CD4-positive, alpha-beta T cell treated with Interferon alpha-2 for 1 hour (primary cell): ENCODE data around the gene TARDBP.
"Not testable (repeated sequence)": the region's sequence is repeated elsewhere in the genome, so short reads cannot be mapped to it uniquely, and the experiment has no call there.

ENCODE experiments used
- DNase-seq, 2 donors: peaks; one replicate each; pipeline ENCODE4 v3.0.0-alpha.2; 2020 to 2022

The TARDBP gene

DNA sequence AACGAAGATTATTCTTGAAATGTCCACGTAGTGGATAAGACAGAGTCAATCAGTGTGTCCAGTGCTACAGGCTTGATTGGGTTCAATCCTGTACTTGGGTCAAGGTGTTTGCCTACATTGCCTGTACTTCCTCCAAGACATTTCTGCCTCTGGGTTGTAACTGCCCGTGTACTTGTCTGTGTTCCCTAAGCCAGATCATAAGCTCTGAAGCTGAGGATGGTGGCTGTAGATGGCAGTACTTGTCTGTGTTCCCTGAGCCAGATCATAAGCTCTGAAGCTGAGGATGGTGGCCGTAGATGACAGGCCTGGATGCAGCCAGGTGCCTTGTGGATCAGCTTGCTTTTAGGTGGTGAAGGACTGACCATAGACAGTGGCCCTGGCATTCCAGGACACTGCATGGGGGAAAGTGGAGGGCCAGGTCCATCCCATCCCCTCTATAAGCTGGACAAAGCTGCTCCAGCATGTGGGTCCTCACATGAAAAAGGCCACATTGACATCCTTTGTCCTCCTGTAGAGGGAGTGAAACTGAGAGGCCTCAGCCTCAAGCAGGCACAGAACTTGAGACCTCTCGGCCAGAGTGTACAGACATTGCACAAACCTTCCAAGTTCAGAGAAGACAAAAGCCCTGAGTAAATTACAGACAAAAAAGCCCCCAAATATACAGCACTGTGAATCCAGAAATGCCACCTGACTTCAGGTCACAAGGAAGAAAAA lies 49.4 kb downstream of the TARDBP start:
- no peak for DNase-seq

DNA sequence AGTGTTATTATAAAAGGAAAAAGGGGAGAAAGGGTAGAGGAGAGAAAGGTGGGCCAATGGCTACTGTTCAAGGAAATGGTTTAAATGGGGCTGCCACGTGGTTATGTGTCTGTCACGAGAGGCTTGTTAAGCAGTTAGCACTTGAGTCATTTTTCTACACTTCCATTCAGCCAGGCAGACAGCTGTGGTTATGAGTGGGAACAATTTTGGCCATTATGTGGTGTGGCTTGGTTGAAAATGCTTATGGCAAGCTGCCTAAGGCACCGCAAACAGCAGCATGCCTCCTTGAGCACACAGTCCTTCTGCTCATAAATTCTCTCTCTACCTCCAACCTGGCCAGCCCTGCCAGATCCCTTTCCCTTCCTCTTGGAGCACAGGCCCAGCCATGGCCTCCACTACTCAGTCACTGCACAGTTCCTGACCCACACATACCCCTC lies 50.5 kb downstream of the TARDBP start:
- DNase-seq, result peak in 1 of 2 donors; percentile 31

- not testable (repeated sequence) for DNase-seq
Measured at GRCh38 chr1:11063937-11064537, 51.6 kb downstream of the TARDBP start.

- DNase-seq, result no peak
Measured at GRCh38 chr1:11064942-11065341, 52.5 kb downstream of the TARDBP start.

- DNase-seq, result no peak
Measured at GRCh38 chr1:11065796-11066195, 53.3 kb downstream of the TARDBP start.

GRCh38 chr1:11067716-11068599 lies 55.5 kb downstream of the TARDBP start:
- DNase-seq, result no peak

- no peak for DNase-seq
Measured at GRCh38 chr1:11068600-11069473, 56.4 kb downstream of the TARDBP start.

- no peak for DNase-seq
Measured at GRCh38 chr1:11070876-11071275, 58.4 kb downstream of the TARDBP start.

DNA sequence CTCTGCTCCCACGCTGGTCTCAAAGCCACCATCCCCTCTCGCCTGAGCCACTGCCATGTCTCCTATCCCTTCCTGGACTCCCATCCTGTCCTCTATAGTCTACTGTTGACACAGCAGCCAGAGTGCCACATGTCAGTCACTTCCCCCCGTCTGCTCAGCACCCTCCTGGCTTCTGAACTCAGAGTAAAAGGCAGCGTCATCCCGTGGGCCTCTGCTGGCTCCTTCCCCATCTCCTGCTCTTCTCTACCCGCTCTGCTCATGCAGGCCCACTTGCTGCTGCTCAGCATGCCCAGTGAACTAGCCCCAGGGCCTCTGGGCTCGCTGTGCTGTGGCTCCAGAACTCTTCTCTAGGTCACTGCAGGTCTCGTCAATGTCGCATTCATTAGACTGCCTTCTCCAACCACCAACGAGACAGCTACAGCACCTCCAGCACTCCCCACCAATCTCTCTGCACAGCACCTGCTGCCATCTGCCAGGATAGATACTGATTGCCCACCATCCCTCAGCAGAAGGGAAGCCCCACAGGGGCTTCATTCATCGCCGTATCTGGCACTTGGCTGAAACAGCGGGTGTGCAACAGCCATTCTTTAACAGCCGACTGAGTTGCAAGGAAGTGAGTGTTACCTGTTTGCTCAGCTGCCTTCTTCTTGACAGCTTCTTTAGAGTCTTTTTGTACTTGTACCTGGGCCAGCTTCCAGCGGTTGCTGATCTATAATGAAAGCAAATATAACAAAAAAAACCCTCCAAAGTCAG lies 59.2 kb downstream of the TARDBP start:
- DNase-seq, result no peak

GRCh38 chr1:11072216-11072917 lies 59.9 kb downstream of the TARDBP start:
- no peak for DNase-seq

- not testable (repeated sequence) for DNase-seq
Measured at GRCh38 chr1:11073398-11073797, 60.9 kb downstream of the TARDBP start.
